Brain pericyte (primary cell): Measurements from ENCODE around the gene BARX2.

Experiments
- DNase-seq: peaks from one replicate; pipeline ENCODE4 v3.0.0-alpha.2; 2012; ENCODE audit warnings: low read depth, low spot score

The BARX2 gene

DNA sequence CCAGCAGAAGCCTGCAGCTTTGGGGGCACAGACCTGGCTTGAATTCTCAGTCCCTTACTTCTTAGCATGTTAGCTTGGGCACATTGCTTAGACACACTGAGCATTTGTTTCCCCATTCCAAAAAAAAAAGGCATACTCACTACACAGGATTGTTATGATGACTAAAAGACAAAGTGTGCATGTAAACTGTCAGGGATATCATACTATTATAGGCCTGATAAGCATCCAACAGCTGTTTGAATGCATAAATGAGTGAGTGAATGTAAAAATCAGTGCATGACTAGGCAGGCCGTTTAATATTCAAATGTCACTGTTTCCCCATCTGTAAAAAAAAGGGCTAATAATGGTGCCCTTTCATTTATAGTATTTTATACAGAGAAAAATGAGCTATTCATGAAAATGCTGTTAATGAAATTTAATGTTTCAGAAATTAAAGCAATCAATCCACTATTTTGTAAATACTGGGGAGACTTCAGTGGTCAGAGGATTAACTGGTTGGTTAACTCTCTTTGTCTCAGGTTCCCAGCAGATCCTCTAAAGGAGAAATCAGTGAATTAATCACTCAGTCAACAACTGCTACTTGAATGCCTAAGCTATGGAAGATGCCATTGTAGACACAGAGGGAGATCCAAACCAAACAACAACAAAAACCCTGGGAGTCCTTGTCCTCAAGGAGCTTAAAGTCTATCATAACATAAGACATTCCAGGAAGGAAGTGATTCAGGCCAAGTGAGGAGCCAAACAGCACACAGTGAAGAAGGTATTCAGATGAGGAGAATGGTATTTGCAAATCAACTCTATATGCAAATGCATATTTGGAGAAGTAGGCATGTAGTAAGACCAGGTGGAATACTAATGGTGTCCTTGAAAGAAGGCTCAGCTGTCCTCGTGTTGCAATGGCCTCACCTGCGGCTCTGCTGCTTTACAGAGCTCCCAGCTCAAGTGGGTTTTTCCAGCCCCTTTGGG, 26.8 kb downstream of the BARX2 start:
- DNase-seq, result no peak

DNA sequence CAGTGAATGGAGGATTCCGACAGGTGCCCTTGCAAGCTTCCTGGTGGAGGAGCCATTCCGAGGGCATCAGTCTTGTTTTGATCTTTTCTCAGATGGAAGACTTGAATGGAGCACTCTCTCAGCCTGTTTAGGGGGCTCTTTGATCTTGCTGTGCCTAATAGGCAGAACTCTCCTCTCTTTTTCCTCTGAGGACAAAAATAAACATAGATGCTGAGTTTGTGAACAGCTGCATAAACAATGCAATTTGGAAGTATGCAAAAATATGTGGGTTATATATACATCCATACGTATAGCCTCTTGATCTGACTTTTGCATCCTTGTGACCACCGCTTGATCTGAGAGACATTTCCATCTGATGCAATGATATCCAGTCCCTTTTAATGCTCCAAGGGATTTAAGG, 29.1 kb downstream of the BARX2 start:
- DNase-seq, result no peak

DNA sequence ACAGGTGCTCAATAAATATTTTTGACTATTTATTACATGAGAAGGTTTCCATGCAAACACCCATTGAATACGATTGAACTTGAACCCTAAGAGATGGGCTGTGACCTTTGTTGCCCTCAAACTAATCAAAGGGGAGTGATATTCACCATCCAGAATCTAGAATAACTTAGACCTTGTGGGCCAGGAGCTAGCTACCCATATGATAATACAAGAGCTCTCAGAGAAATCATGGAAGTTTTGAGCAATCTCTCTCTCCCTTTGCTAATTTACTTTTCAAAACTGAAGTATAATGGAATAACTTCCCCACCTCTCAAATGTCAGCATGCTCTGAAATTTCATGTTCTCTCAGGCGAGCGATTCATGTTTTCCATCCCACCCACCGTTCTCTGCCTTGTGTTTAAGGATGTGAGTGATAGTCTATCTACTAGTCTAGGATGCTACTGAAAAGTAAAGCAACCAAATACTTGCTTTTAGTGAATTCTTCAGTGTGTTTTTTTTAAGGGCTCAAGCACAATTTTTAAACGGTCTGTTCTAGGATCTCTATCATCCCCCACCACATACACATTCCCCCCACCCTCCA, 33.3 kb downstream of the BARX2 start:
- no peak for DNase-seq

DNA sequence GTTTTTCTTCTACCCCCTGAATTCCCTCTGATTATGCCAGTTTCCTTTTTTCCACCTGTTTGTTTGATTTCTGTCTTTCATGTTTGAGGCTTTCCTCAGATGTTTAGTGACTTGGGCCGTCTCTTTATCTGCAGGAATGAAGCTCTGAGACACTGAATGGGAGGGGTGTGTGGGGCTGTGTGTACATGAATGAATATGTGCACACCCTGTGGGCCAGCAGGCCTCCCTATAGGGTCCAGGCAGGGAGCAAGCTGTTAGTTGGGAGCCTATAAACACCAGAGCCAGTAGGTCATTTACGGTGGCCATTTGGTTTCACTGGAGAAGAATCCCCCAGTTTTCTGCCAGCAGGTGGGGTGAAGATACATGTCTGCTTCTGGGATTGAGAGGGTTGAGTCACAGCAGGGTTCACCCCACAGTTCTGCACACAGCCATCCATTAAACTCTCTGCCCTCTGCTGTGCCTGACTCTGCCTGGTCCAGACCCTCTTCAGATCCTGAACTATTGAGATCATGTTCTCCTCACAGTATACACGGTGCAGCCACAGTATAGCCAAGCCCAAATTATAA, 34.8 kb downstream of the BARX2 start:
- DNase-seq, result no peak

DNA sequence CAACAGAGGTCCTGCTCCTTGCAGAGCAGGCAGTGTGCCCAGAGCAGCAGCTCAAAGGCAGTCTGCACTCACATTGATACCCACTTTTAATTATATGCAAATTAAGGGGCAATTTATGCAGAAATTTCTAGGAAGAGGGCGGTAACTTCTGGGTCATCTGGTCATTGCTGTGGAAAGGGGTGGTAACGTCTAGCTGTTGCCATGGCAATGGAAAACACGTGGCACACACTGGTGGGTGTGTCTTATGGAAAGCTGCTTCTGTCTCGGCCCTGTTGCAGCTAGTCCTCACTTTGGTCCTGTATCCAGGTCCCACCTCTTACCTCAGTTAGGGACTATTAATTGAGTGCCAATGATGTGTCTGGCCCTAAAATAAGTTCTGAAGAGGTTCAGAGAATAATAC, 36.8 kb downstream of the BARX2 start:
- no peak for DNase-seq

DNA sequence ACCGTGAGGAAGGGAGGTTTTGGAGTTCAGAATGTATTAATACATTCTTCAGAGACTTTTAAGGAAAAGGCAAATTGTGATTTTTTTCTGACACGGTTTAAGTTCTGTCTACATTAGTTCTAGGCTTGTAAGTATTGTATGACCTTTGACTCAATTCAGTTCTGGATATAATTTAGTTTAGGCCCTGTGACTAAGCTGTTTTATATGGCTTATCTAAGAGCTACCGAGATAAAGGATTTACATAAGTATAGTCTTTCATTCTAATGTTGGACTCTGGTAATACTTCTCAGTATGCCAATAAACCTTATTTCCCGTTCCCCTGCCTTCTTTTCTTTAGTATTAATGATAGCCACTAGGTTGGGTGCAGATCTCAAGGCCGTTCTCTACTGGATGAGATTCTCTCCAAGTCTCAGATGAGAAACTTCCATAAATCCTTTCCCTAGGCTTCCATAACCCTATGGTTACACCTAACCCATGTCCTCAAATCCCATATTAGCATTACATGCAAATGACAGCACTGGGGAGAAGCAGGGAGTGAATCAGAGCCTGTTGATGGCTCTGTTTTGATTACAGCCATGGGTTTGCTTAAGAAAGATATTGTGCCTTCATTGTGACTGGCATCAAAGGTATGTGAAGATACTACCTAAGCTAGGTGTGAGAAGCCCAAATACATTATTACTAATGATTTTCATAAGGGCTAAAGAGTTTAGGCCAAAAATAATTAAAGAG, 38.7 kb downstream of the BARX2 start:
- DNase-seq, result no peak

DNA sequence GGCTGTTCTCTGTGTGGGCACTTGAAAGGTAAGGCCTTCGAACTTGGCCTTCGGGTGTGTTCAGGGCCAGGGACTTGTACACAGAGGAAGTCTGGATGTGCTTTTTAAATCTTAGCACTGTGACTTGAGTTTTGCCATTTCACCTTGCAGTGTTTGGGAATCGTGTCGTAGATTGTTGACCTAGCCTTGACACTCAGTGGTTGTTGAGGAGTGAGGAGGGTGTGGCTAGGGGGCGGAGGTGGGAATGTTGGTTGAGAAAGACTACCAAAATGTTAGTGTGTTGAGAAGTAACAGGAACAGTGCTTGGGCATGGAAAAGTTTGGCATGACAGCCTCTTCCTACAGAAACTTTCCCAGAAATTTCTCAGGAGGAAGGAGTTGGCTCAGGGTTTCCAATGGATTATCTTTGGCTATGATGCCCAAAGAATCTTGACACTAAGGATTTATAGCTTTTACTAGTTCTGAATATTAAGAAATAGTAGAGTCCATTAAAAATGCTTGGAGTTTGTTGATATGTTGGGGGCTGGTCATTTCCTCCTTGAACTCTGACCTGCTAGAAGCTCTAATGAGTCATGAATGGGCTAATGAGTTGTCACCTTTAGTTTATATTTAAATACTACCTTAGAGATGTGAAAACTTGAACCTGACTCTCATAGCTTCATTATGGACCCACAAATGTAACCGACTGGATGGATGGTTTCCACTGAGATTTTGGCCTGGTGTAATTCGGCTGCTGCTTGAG, 40.6 kb downstream of the BARX2 start:
- DNase-seq, result no peak

DNA sequence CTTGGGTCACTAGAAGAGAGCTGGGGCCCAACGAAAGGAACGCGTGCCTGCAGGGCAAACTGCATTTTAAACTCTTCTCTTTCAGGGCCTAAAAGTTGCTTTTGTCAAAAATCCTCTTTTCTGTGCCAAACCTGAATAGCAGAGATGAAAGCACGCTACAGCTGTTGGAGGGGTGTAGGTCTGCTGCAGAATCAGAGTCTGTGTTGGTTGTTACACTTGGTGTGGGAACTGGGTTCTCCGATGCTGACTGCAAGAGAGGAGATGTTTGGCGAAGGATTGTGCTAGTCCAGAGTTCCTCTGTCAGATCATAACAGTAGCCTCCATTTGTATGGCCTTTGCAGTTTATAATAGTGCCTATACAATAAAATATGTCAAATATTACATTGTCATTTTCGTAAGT, 41.8 kb downstream of the BARX2 start:
- DNase-seq, result no peak

DNA sequence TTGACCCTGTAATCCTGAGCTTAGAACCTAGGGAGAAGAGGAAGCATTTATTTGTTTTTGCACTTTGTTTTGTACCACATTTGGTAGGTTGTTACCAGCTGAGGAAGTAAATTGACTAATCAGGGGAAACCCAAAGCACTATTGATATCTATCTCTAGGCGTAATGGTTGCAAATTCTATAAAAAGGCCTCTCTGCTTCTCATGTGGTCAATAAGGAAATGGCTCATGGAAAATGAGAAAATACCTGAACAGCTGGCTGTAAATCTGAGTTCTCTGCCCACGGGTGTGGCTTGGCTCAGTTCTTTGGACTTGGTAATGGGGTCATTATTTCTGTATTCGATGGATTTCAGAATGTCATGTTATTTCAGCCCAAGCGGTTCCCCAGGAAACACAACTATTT, 42.4 kb downstream of the BARX2 start:
- DNase-seq, result no peak

DNA sequence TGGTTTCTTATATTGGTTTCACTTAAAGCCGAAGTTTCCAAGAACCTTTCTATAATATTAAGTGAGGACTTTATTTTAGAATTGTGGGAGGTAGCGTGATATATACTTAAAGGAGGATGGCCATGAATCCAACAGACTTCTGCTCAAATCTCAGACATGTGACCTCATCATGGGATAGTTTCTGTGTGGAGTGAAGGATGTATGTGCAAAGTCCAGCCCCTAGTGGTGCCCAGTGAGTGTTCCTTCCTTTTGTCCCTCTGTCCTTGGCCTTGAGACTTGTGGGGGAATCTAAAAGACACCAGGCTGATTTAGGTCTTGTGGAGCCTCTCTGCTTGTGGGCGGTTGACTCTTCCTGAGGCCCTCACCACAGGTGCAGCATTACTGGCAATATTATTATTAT, 43.7 kb downstream of the BARX2 start:
- no peak for DNase-seq

DNA sequence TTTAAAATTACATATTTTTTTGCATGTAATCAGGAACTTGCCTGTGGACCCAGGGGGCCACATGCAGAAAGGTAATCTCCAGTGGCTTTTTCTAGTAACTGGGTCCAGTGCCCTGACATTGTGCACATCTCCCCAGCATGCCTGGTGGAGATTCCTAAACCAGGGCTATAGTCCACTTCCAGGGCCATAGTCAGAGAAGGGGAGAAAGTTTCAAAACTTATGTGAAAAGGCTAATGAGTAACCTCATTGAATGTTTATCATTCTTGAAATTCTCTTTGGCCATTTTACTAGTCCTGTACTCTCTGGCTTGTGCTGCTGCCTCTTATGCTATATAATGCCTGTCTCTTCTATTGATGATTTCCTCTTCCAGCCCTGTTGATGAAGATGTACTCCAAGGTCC, 47.8 kb downstream of the BARX2 start:
- no peak for DNase-seq

DNA sequence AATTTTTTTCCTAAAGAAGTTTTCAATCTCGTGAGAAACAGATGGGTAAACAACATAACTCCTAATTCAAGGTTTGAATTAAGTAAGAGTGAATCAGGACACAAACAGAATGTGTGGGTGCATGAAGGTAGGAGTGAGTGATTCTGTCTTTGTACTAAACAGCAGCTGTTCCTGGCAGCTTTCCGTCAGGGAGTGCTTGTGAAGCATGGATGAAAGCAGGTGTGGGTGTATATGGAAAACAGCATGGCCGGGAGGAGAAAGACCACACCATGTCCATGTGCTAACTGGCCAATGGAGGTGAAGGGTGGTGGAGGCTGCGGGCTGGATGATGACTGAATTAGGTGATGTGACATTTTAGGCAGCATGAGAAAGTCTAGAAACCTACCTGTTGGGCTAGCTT, 49.6 kb downstream of the BARX2 start:
- DNase-seq, result no peak

DNA sequence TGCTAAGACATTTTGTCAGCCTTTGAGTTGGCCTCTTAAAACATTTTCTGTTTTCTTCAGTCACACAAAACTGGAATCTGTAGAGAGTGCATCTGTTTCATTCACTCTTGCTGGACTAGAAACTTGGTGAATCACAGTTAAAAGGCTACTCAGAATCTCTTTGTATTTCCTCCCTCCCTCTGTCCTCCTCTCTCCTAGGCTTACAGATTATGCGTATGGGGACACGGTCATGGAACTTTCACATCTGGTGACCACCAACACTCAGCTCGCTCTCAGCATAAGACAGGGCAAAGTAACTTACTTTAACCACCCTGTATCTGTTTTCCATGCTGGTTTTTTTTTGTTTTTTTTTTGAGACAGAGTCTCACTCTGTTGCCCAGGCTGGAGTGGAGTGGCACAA, 50.4 kb downstream of the BARX2 start:
- no peak for DNase-seq

DNA sequence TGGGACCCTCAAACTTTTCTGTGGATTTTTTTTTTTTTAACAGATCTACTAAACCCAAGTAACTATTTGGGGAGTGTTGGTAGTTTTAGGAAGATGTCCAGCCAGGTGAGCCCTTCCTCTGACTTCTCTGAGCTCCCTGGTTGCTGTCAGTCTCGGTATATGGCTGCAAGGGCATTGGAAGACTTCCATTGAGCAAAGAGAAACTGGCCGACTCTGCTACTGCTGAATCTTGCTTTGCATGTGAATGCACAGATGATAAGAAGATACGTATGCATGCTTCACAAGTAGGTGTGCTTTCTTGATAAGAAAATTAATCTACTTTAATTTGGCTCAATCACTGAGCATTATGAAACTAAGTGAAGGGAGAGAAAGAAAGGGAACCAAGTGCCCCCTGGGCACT, 51.1 kb downstream of the BARX2 start:
- no peak for DNase-seq

DNA sequence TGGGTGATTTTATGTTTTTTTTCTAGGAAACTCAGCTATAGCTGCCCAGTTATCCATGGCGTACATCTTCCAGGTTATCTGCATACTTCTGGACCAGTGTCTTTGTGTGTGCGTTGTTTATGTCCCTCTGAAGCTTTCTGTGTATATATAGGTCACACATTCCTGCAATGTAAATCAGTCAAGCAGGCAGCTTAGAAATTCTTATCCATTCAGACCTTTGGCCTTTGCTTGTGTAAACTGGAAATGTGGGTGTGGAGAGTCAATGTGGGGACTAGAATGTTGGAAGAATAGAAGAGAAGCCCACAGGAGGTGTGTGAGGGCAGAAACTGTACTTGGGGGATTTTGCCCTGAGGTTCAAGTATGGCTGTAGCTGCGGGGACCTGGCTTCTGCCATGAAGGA, 51.7 kb downstream of the BARX2 start:
- no peak for DNase-seq

DNA sequence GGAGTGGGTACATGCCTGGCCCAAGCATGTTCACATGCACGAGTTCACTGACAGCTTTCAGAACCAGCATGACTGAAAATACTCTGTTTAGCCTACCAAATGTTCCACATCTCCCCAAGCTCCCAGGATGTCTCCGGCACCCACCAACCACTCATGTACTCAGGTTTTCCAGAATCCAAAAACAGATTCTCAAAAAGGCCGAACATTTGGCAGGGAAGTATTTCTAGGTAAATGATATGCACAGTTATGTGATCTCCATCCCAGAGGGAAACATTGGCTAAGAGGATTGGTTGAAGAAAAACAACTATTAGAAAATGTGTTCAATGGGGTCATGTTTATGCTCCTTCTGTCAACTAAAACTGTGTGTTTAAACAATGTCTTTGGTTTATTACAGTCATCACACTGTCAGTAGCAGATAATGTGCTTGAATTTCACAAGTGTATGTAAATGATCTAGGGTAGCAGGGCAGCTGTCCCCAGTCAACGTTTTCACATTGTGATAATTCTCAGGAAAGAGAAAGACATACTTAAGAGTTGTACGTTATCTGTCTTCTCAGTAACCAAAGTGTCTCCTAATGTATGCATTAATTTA, 52.3 kb downstream of the BARX2 start:
- no peak for DNase-seq

DNA sequence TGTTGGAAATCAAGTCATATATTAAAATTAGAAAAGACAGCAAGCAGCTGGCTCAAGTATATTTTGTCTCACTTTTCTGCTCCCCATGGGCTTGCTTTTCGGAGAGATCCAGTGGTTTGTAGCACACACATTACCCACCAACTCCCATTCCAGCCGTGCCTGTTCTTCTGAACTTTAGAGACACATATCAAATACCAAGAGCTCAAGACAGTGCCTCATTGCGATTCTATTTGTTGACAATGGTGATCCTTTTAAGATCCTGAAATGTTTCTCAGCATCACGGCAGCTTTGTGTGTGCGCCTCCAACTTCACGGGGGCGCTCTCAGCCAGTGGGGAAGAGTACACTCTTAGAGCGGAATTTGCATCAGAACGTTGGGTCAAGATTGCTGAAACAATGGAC, 52.9 kb downstream of the BARX2 start:
- DNase-seq, result no peak

DNA sequence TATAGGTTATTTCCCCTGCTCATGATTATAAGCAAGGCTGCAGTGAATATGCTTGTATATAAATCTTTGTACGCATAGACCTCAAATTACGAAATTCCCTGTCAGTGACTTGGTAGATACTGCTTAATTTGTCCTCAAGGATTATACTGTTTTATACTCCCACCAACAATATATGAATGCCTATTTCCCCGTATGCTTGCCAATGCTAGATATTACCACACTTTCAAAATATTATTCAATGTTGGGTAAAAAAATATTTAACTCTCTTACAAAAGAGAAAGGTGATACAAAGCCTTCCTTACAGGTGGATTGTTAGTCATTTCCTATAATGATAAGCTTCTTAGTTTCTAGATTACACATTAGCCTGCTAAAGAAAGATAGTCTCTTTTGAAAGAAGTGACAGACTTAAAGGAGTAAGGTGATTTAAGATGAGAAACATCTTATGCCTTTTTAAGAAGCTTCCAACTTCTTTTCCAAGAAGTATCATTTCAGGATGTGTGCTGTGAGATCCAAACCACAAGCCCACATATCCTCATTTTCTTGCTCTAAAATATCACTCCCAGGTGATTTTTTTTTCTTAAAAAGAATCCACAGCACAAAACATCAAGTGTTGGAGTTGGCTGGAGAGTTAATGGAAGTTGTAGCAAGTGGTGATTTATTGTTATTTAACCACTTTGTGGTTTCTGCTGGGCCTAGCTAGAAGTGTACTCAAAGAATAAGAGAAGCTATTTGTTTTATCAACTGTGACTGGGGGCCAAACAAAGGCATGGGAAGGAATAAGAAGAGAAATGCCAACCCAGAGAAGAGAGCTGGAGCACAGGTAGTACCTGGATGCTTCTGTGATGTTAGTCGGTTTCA, 59.2 kb downstream of the BARX2 start:
- DNase-seq, result no peak

DNA sequence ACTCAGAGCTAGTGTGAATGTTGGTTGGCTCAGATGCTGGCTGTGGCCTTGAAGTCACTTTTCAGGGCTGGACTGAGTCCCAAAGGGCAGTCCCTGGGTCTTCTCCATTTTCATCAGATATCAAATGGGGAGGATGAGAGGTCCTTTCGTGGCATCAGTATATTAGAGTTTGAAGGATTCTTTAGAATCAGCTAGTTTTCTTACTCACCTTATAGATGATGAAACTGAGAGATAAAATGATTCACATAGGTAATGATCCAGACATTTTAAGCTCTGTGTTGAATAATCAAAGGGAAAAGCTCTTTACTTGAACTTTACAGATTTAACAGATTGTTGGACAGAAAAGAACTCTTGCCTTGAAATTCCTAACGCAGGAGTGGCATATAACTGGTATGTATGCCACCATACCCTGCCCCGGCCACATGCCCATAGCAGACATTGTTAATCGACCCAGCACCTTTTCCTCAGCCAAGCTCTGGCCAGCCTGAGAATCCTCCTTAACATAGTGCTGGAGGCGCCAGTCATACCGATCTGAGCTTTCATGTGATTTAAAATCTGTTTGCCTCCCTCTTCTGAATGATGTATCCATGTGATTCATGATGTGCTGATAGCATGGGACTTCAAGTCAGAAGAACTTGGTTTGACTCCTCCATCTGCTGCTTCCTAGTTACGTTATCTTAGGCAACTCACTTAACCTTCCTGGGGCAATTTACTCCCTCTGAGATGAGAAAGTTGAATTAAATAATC, 60.0 kb downstream of the BARX2 start:
- no peak for DNase-seq

DNA sequence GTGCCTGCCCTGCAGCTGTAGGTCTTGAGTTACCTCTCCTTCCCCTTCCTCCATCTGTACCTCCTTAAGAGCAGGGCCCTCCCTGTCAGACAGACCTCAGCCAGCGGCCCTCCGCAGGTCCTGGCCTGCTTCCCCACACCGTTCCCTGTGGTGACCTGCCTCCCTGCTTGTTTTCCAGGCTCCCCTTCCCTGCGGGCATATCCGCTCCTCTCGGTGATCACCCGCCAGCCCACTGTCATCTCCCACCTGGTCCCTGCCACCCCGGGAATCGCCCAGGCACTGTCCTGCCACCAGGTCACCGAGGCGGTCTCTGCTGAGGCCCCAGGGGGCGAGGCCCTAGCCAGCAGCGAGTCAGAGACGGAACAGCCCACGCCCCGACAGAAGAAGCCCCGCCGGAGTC, 60.9 kb downstream of the BARX2 start:
- no peak for DNase-seq
